ENCODE results near the gene ZNF827. TPM values are rescaled to one million over a fixed set of nuclear protein-coding genes. Genes with fewer than 3 reads are reported as not detected.

Gene ZNF827
- total RNA-seq, 1 experiment from 2014 or later: 29.4 TPM

- H3K36me3 Mint-ChIP-seq (ENCODE audit: insufficient read depth in 1 of 3, low read depth in 3 of 3): peaks cover 72 to 89% (median 86%) of the 10 kb centered on the region in 3 experiments
- no peak overlapping the region for H4K8ac ChIP-seq (replicated peaks; ENCODE audit: insufficient read length, low read depth, low read length)
- WGBS (ENCODE audit: extremely low coverage, insufficient read length, low lambda C conversion rate): no CpG with 5 or more reads among the region's 1 CpG
Measured at GRCh38 chr4:145815027-145815612, 123.5 kb downstream of the ZNF827 start.

More at GRCh38 chr4:145815027-145815612, 123.5 kb downstream of the ZNF827 start:
- Histone ChIP-seq H2BK20ac (ENCODE audit: low read depth, low read length, poor library complexity, severe bottlenecking) (no peak overlapping the region), H3K27me3 (ENCODE audit: insufficient read depth, low read length) (no peaks in the 10 kb centered on the region; the same call in 1 of the 2 replicates), H2AFZ (ENCODE audit: low read length) (no peak overlapping the region), H2BK5ac (ENCODE audit: insufficient read length, low read length) (no peak overlapping the region), H3K4me1 (ENCODE audit: insufficient read depth, low read length) (no peaks in the 10 kb centered on the region), H2BK120ac (ENCODE audit: low read depth, low read length, poor library complexity, severe bottlenecking) (no peak overlapping the region), H4K91ac (ENCODE audit: insufficient read length, low read depth, low read length) (no peak overlapping the region), H3K23me2 (ENCODE audit: insufficient read length, low read depth, low read length, poor library complexity, severe bottlenecking) (no peaks in the 10 kb centered on the region), H3K79me1 (ENCODE audit: insufficient read depth, low read depth, low read length, poor library complexity, severe bottlenecking) (no peaks in the 10 kb centered on the region), H3K79me2 (ENCODE audit: insufficient read depth, low read length) (no peaks in the 10 kb centered on the region), H3T11ph (ENCODE audit: low read length) (no peak overlapping the region), H3K56ac (ENCODE audit: insufficient read length, low read depth, low read length) (no peak overlapping the region), H3K9me3 (ENCODE audit: control insufficient read depth, low read depth, low read length) (no peaks in the 10 kb centered on the region), H2AK5ac (ENCODE audit: insufficient read length, low read length) (no peak overlapping the region), H3K27ac (ENCODE audit: insufficient read length, low read depth, low read length) (no peak overlapping the region), H3K9ac (ENCODE audit: extremely low read depth, insufficient read length, low read length) (no peak overlapping the region), H4K20me1 (ENCODE audit: control insufficient read depth, insufficient read depth, insufficient read length) (no peaks in the 10 kb centered on the region), H2BK15ac (ENCODE audit: low read depth, low read length) (no peak overlapping the region), H4K5ac (ENCODE audit: insufficient read length, low read depth, low read length) (no peak overlapping the region), H3K14ac (ENCODE audit: insufficient read depth, low read length) (no peak overlapping the region), H3K4me2 (ENCODE audit: insufficient read depth, insufficient read length, low read length) (no peak overlapping the region), H3K18ac (ENCODE audit: insufficient read length, low read depth, low read length) (no peak overlapping the region), H2BK12ac (ENCODE audit: insufficient read length, low read depth, low read length) (no peak overlapping the region), H3K4ac (ENCODE audit: low read depth, low read length) (no peak overlapping the region), H3K23ac (ENCODE audit: insufficient read length, low read depth, low read length) (no peak overlapping the region)
- DNase-seq: no peak
- Mint-ChIP-seq H3K27me3 (ENCODE audit: low read depth) (no peaks in the 10 kb centered on the region), H3K4me1 (no peaks in the 10 kb centered on the region), H3K27ac (no peak overlapping the region), H3K4me3 (no peak overlapping the region), H3K9me3 (peaks cover 6 to 7% of the 10 kb centered on the region in 2 experiments)
- TF ChIP-seq CTCF (conservative IDR thresholded peaks at IDR 0.05): no peak

Data from H9 (cell line).